Fibroblast of lung (primary cell): ENCODE measurements around the gene MFN1.

Experiments used
- EZH2 ChIP-seq: IDR thresholded peaks from 2 replicates; pipeline ENCODE4 v1.5.1; 2012; ENCODE audit warnings: low read length, control low read depth, mild to moderate bottlenecking; ENCODE audit errors: missing control alignments
- TF ChIP-seq, protein P1 (sequence below), 2 donors: IDR thresholded peaks in 1 of 2; conservative IDR thresholded peaks in 1 of 2; 1 replicate in 1 of 2; 2 replicates in 1 of 2; pipeline ENCODE4 v1.5.1; 2011 to 2012; ENCODE audit warnings: low read length in 2 of 2, control low read depth in 1 of 2, inconsistent platforms in 1 of 2, low read depth in 1 of 2, mild to moderate bottlenecking in 1 of 2

DNA sequence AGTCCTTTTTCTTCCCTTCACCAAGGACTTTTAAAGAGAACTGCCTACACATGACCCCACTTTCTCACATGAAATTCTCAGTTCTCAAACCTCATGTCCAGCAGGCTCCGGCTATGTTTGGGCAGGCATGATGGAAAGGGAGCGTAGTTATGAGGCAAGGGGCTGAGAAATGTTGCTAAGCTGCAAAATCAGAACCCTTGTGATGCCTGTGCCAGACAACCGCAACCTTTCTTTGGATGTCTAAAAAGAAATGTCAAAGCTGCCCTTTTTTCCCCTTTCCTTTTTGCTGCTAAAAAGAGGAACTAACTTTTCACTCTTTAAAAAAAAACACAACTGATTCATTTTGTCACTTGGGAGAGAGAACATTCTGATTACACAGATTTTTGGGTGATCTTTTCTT is 84.5 kb downstream of the MFN1 start:
- TF ChIP-seq, protein P1, sequence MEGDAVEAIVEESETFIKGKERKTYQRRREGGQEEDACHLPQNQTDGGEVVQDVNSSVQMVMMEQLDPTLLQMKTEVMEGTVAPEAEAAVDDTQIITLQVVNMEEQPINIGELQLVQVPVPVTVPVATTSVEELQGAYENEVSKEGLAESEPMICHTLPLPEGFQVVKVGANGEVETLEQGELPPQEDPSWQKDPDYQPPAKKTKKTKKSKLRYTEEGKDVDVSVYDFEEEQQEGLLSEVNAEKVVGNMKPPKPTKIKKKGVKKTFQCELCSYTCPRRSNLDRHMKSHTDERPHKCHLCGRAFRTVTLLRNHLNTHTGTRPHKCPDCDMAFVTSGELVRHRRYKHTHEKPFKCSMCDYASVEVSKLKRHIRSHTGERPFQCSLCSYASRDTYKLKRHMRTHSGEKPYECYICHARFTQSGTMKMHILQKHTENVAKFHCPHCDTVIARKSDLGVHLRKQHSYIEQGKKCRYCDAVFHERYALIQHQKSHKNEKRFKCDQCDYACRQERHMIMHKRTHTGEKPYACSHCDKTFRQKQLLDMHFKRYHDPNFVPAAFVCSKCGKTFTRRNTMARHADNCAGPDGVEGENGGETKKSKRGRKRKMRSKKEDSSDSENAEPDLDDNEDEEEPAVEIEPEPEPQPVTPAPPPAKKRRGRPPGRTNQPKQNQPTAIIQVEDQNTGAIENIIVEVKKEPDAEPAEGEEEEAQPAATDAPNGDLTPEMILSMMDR (conservative IDR thresholded peaks at IDR 0.05 in 1 of 2, IDR thresholded peaks at IDR 0.05 in 1 of 2; ENCODE audit: low read depth in 1 of 2, low read length in 2 of 2), result no peak
- no peak for TF ChIP-seq EZH2
